Suprapubic skin (tissue), 3 donors: ENCODE measurements around the gene TRPV6.

Experiments
- POLR2A ChIP-seq, 2 donors: fragments of 450-650 bp; IDR thresholded peaks; one replicate each; pipeline ENCODE4 v1.6.1; 2017; ENCODE audit warnings: antibody characterized with exemption in 2 of 2, mild to moderate bottlenecking in 2 of 2, moderate library complexity in 2 of 2
- TF ChIP-seq, protein P1 (sequence below), 2 donors: fragments of 200-600 bp in 1 of 2; fragments of 450-650 bp in 1 of 2; sonication (generic) in 1 of 2; IDR thresholded peaks; one replicate each; pipeline ENCODE4 v1.5.1; 2016 to 2019; ENCODE audit warnings: antibody characterized with exemption in 2 of 2, mild to moderate bottlenecking in 1 of 2, moderate library complexity in 1 of 2

DNA sequence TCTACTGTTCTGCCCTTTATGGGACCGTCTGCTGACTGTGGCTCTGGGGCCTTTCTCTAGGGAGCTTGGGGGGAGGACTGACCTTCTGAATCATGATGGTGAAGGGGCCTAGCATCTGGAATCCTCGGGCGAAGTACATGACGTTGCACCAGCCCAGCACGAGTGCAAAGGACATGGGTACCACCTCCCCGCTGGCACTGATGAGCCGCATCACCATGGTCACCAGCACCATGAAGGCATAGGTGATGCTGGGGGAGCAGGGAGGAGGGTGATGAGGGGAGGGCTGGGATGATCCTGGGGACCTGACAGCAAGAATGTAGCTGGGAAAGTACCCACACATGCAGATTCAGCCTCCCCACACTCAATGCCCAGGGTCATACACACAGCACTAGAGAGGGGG is 11.1 kb downstream of the TRPV6 start:
- TF ChIP-seq, protein P1, sequence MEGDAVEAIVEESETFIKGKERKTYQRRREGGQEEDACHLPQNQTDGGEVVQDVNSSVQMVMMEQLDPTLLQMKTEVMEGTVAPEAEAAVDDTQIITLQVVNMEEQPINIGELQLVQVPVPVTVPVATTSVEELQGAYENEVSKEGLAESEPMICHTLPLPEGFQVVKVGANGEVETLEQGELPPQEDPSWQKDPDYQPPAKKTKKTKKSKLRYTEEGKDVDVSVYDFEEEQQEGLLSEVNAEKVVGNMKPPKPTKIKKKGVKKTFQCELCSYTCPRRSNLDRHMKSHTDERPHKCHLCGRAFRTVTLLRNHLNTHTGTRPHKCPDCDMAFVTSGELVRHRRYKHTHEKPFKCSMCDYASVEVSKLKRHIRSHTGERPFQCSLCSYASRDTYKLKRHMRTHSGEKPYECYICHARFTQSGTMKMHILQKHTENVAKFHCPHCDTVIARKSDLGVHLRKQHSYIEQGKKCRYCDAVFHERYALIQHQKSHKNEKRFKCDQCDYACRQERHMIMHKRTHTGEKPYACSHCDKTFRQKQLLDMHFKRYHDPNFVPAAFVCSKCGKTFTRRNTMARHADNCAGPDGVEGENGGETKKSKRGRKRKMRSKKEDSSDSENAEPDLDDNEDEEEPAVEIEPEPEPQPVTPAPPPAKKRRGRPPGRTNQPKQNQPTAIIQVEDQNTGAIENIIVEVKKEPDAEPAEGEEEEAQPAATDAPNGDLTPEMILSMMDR (IDR thresholded peaks at IDR 0.05) = no peak
- no peak for TF ChIP-seq POLR2A (IDR thresholded peaks at IDR 0.05)
